ENCODE measurements around the gene AP1S1.

DNA sequence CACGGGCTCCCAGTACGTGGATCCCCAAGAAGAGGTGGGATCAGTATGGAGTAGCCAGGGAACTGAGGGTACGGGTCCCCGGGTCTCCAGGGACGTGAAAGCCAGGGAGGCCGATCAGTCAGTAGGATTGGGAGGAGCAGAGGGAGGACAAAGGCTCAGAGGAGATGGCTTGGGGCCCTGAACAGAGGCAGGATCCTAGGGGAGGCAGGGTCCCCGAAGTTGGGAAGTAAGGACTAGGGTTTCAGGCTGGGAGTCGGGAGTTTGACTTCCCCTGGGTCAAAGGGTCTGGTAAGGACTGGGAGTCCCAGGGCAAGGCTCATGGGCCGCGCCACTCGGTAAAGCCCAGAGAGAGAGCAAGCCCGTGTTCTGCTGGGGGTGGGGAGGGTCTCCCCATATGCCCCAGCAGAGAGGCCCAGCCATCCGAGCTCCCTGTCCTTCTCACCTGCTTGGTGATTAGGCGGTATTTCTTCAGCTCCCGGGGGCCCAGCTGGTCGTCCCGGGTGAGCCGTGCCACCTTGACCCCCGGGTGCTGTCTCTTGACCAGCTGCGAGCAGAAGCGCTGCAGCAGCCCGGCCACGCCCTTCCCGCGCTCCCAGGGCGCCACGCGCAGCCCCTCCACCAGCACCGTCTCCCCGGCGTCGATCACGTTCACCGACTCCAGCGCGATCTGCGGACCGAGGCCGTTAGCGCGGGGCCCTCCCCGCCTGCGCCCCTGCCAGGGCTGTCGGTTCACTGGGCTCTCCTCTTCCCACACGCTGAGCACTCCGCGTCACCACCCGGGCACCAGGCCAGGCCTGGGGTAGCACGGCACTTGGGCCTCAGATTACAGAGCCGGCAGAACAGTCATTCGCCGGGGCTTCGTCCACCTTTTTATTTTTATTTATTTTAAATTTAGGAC, 18.8 kb downstream of the AP1S1 start:
- TF ChIP-seq, protein P1, sequence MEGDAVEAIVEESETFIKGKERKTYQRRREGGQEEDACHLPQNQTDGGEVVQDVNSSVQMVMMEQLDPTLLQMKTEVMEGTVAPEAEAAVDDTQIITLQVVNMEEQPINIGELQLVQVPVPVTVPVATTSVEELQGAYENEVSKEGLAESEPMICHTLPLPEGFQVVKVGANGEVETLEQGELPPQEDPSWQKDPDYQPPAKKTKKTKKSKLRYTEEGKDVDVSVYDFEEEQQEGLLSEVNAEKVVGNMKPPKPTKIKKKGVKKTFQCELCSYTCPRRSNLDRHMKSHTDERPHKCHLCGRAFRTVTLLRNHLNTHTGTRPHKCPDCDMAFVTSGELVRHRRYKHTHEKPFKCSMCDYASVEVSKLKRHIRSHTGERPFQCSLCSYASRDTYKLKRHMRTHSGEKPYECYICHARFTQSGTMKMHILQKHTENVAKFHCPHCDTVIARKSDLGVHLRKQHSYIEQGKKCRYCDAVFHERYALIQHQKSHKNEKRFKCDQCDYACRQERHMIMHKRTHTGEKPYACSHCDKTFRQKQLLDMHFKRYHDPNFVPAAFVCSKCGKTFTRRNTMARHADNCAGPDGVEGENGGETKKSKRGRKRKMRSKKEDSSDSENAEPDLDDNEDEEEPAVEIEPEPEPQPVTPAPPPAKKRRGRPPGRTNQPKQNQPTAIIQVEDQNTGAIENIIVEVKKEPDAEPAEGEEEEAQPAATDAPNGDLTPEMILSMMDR (optimal IDR thresholded peaks at IDR 0.05 in 1 of 3, IDR thresholded peaks at IDR 0.05 in 1 of 3, conservative IDR thresholded peaks at IDR 0.05 in 1 of 3; ENCODE audit: extremely low read depth in 1 of 3, insufficient read depth in 2 of 3, low read length in 3 of 3): no peak
- TF ChIP-seq EZH2 (IDR thresholded peaks at IDR 0.05; ENCODE audit: low read length): peak; percentile 97

Measured in keratinocyte (primary cell).